PC-3 (cell line): ENCODE measurements around the gene KCNJ3. TPM values are rescaled to one million over a fixed set of nuclear protein-coding genes. Genes with fewer than 3 reads are reported as not detected.

ENCODE experiments used
- ATAC-seq: fragments of 200-7000 bp; cut with Tn5 transposase; 2 replicates; pipeline ENCODE4 v1.9.1; 2020; ENCODE audit warnings: mild to moderate bottlenecking, moderate library complexity
- BruUV-seq: library from RNA; stranded (reverse); fragments of 400-500 nt; replicated peaks from 2 replicates; lab custom pipeline; 2021; lab: Mats Ljungman, UMichigan
- CTCF ChIA-PET: fragments of 300-600 bp; sonication (Branson Sonifier 250); formaldehyde crosslinking; loops from one replicate; lab custom pipeline; 2022; ENCODE audit warnings: antibody characterized with exemption; lab: Charles Lee
- POLR2A ChIA-PET: fragments of 300-600 bp; sonication (Branson Sonifier 250); formaldehyde crosslinking; loops from one replicate; lab custom pipeline; 2022; ENCODE audit warnings: antibody characterized with exemption; ENCODE audit not compliant: unreplicated experiment; lab: Charles Lee
- DNase-seq: peaks from one replicate; pipeline ENCODE4 v3.0.0-alpha.2; 2015
- H2AFZ ChIP-seq: fragments of 300-600 bp; sonication (generic); 2 replicates; pipeline ENCODE4 v1.6.0; 2016; ENCODE audit warnings: antibody characterized with exemption, low read length
- H3F3A ChIP-seq: fragments of 300-600 bp; sonication (generic); one replicate; pipeline ENCODE4 v1.6.0; 2017; ENCODE audit warnings: antibody characterized with exemption, low read length, control low read depth, mild to moderate bottlenecking; ENCODE audit not compliant: unreplicated experiment
- H3K27ac ChIP-seq: fragments of 300-600 bp; sonication (generic); 2 replicates; pipeline ENCODE4 v1.5.1; 2016; ENCODE audit warnings: mild to moderate bottlenecking, low read length
- H3K27me3 ChIP-seq: fragments of 300-600 bp; sonication (generic); 2 replicates; pipeline ENCODE4 v1.6.1; 2016; ENCODE audit warnings: low read length, mixed read lengths
- H3K36me3 ChIP-seq: fragments of 300-600 bp; sonication (generic); 2 replicates; pipeline ENCODE4 v1.6.1; 2016; ENCODE audit warnings: low read depth, mixed run types, low read length, mixed read lengths
- H3K4me1 ChIP-seq: fragments of 300-600 bp; sonication (generic); 2 replicates; pipeline ENCODE4 v1.5.1; 2016; ENCODE audit warnings: low read length; ENCODE audit not compliant: insufficient read depth
- H3K4me2 ChIP-seq: fragments of 300-600 bp; sonication (generic); 2 replicates; pipeline ENCODE4 v1.6.0; 2016; ENCODE audit warnings: low read length
- H3K4me3 ChIP-seq: fragments of 300-600 bp; sonication (generic); 2 replicates; pipeline ENCODE4 v1.5.1; 2016; ENCODE audit warnings: mild to moderate bottlenecking, low read length, mixed read lengths
- H3K79me2 ChIP-seq: fragments of 300-600 bp; sonication (generic); 2 replicates; pipeline ENCODE4 v1.6.1; 2017; ENCODE audit warnings: low read length, mixed read lengths
- H3K9ac ChIP-seq: fragments of 300-600 bp; sonication (generic); 2 replicates; pipeline ENCODE4 v1.6.0; 2016; ENCODE audit warnings: mild to moderate bottlenecking, low read length
- H3K9me2 ChIP-seq: fragments of 300-600 bp; sonication (generic); replicated peaks from 2 replicates; pipeline ENCODE4 v1.6.1; 2016; ENCODE audit warnings: mixed run types, low read length, mixed read lengths
- H3K9me3 ChIP-seq: fragments of 300-600 bp; sonication (generic); 2 replicates; pipeline ENCODE4 v1.6.1; 2016; ENCODE audit warnings: low read length, mixed read lengths
- H4K20me1 ChIP-seq: fragments of 300-600 bp; sonication (generic); 2 replicates; pipeline ENCODE4 v1.6.1; 2016; ENCODE audit warnings: low read length, mixed read lengths
- EZH2 ChIP-seq: fragments of 300-600 bp; sonication (generic); IDR thresholded peaks from one replicate; pipeline ENCODE4 v1.6.1; 2017; ENCODE audit warnings: antibody characterized with exemption, mild to moderate bottlenecking, low read length; ENCODE audit not compliant: unreplicated experiment
- EZH2phosphoT487 ChIP-seq: fragments of 300-600 bp; sonication (generic); IDR thresholded peaks from 2 replicates; pipeline ENCODE4 v1.6.1; 2018; ENCODE audit warnings: mild to moderate bottlenecking, antibody characterized with exemption, low read length, borderline replicate concordance
- intact Hi-C: fragments of 100-400 bp; cut with micrococcal nuclease; formaldehyde crosslinking; loops from 2 replicates; pipeline ENCODE4 v1.9.0; 2023
- total RNA-seq: library from RNA; depleted of rRNA; stranded (reverse); fragments of >200 nt; gene quantifications from 2 replicates; pipeline ENCODE4 v1.2.3, GENCODE V29; 2014
- TF ChIP-seq, protein P1 (sequence below): fragments of 300-600 bp; sonication (generic); conservative IDR thresholded peaks from 2 replicates; pipeline ENCODE4 v1.5.1; 2017; ENCODE audit warnings: antibody characterized with exemption, low read depth, mild to moderate bottlenecking, low read length

The KCNJ3 gene
- total RNA-seq, 1 experiment from 2014 or later: not detected

- Histone ChIP-seq H3F3A (no peaks in the 10 kb centered on the region), H3K4me3 (no peak overlapping the region), H3K79me2 (no peaks in the 10 kb centered on the region), H3K9me3 (no peaks in the 10 kb centered on the region), H3K27ac (no peak overlapping the region), H3K4me1 (no peaks in the 10 kb centered on the region), H4K20me1 (no peaks in the 10 kb centered on the region), H2AFZ (no peak overlapping the region), H3K27me3 (no peaks in the 10 kb centered on the region), H3K4me2 (no peak overlapping the region), H3K9me2 (no peaks in the 10 kb centered on the region), H3K9ac (no peak overlapping the region), H3K36me3 (no peaks in the 10 kb centered on the region)
- POLR2A ChIA-PET: no interaction called here
- no TSS peak for BruUV-seq
- no peak for ATAC-seq
- TF ChIP-seq, protein P1, sequence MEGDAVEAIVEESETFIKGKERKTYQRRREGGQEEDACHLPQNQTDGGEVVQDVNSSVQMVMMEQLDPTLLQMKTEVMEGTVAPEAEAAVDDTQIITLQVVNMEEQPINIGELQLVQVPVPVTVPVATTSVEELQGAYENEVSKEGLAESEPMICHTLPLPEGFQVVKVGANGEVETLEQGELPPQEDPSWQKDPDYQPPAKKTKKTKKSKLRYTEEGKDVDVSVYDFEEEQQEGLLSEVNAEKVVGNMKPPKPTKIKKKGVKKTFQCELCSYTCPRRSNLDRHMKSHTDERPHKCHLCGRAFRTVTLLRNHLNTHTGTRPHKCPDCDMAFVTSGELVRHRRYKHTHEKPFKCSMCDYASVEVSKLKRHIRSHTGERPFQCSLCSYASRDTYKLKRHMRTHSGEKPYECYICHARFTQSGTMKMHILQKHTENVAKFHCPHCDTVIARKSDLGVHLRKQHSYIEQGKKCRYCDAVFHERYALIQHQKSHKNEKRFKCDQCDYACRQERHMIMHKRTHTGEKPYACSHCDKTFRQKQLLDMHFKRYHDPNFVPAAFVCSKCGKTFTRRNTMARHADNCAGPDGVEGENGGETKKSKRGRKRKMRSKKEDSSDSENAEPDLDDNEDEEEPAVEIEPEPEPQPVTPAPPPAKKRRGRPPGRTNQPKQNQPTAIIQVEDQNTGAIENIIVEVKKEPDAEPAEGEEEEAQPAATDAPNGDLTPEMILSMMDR: no peak
- TF ChIP-seq EZH2 (no peak), EZH2phosphoT487 (no peak)
- DNase-seq: no peak
- CTCF ChIA-PET: no interaction called here
- intact Hi-C loops: no loop called here
Measured at GRCh38 chr2:154664248-154664647, 34.2 kb upstream of the KCNJ3 start.

DNA sequence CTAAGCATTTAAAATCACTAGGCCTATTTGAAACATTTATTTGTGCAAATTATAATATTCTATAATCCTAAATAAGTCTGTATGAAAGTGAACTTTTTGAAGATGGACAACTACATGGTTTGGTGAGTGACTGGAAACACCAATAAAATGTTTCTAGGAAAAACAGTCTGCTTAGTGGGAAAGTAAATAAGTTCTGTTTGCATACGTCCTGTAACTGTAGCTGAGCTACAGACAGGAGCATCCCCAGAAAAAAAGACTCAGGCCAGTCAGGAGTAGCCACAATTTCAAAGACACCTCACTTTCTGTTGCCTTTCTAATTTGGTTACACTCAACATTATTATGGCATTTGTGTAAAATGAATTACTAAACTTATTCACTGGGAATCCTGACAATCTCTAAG, 28.4 kb upstream of the KCNJ3 start:
- ATAC-seq (no peak), DNase-seq (no peak)
- intact Hi-C loops: no loop called here
- Histone ChIP-seq H3K9me3 (no peaks in the 10 kb centered on the region), H3K4me1 (no peaks in the 10 kb centered on the region), H3F3A (no peaks in the 10 kb centered on the region), H3K9ac (no peak overlapping the region), H3K79me2 (no peaks in the 10 kb centered on the region), H4K20me1 (no peaks in the 10 kb centered on the region), H3K9me2 (no peaks in the 10 kb centered on the region), H3K4me3 (no peak overlapping the region), H3K27me3 (no peaks in the 10 kb centered on the region), H2AFZ (no peak overlapping the region), H3K27ac (no peak overlapping the region), H3K36me3 (no peaks in the 10 kb centered on the region), H3K4me2 (no peak overlapping the region)
- POLR2A ChIA-PET: no interaction called here
- BruUV-seq: no TSS peak
- no peak for TF ChIP-seq EZH2phosphoT487
- no peak for TF ChIP-seq EZH2
- TF ChIP-seq, protein P1: no peak
- CTCF ChIA-PET: no interaction called here

- CTCF ChIA-PET: no interaction called here
- no peak overlapping the region for H3K4me3 ChIP-seq
- H3K79me2 ChIP-seq: no peaks in the 10 kb centered on the region
- no peaks in the 10 kb centered on the region for H4K20me1 ChIP-seq
- H2AFZ ChIP-seq: no peak overlapping the region
- H3K4me1 ChIP-seq: no peaks in the 10 kb centered on the region
- TF ChIP-seq, protein P1: no peak
- TF ChIP-seq EZH2: no peak
- no peak for TF ChIP-seq EZH2phosphoT487
- POLR2A ChIA-PET: no interaction called here
- no peak overlapping the region for H3K4me2 ChIP-seq
- H3K36me3 ChIP-seq: no peaks in the 10 kb centered on the region
- no peaks in the 10 kb centered on the region for H3K9me2 ChIP-seq
- BruUV-seq: no TSS peak
- no peak overlapping the region for H3K9ac ChIP-seq
- H3K9me3 ChIP-seq: no peaks in the 10 kb centered on the region
- ATAC-seq (no peak), DNase-seq (no peak)
- H3K27ac ChIP-seq: no peak overlapping the region
- H3K27me3 ChIP-seq: no peaks in the 10 kb centered on the region
- intact Hi-C loops: no loop called here
- no peaks in the 10 kb centered on the region for H3F3A ChIP-seq
Measured at GRCh38 chr2:154673694-154674093, 24.8 kb upstream of the KCNJ3 start.
